Ovary (tissue), 9 donors: ENCODE data around the gene TIMP3. TPM values are rescaled to one million over a fixed set of nuclear protein-coding genes. Genes with fewer than 3 reads are reported as not detected.
"Not testable (repeated sequence)": the region's sequence is repeated elsewhere in the genome, so short reads cannot be mapped to it uniquely, and the experiment has no call there.

Source experiments
- DNase-seq, 5 donors: peaks; one replicate each; pipeline ENCODE4 v3.0.0-alpha.2; 2019 to 2020
- H3K27ac ChIP-seq, 2 donors: fragments of 200-600 bp; one replicate each; pipeline versions ENCODE4 v1.5.1 to v1.8.0; 2019 to 2022
- H3K27me3 ChIP-seq: fragments of 200-600 bp; one replicate; pipeline ENCODE4 v1.8.0; 2022
- H3K36me3 ChIP-seq: fragments of 200-600 bp; sonication (generic); one replicate; pipeline ENCODE4 v1.5.1; 2019
- H3K4me1 ChIP-seq: one replicate; pipeline ENCODE4 v1.8.1; 2013; ENCODE audit warnings: mild to moderate bottlenecking, moderate library complexity; ENCODE audit not compliant: insufficient read depth
- H3K4me3 ChIP-seq: fragments of 200-600 bp; sonication (generic); one replicate; pipeline ENCODE4 v1.5.1; 2017
- H3K9me3 ChIP-seq, 2 donors: fragments of 200-600 bp in 1 of 2; sonication (generic) in 1 of 2; one replicate each; pipeline versions ENCODE4 v1.5.1 to v1.8.1; 2013 to 2019; ENCODE audit warnings: mild to moderate bottlenecking in 1 of 2, moderate library complexity in 1 of 2
- EP300 ChIP-seq: sonication (generic); formaldehyde crosslinking; IDR thresholded peaks from one replicate; pipeline ENCODE4 v1.6.1; 2017; ENCODE audit warnings: antibody characterized with exemption
- POLR2A ChIP-seq: fragments of 450-650 bp; IDR thresholded peaks from one replicate; pipeline ENCODE4 v1.6.1; 2017; ENCODE audit warnings: antibody characterized with exemption, mild to moderate bottlenecking, moderate library complexity
- WGBS, 3 donors: extraction: QIAGEN DNeasy Blood & Tissue Kit in 1 of 3; methylation state at CpG; one replicate each; pipeline versions ENCODE4 v1.1.5 to v1.1.7; 2013 to 2017; 5-methylcytosine and 5-hydroxymethylcytosine counted together
- intact Hi-C, 4 donors: fragments of 100-400 bp; cut with DNase I; formaldehyde crosslinking; loops; one replicate each; pipeline versions ENCODE4 v1.11.0 to v1.15.1; 2022 to 2023
- polyA plus RNA-seq, 2 donors: library from polyadenylated mRNA; stranded (reverse); fragments of 200-250 nt in 1 of 2; fragments of 350-450 nt in 1 of 2; fragmentation: Illumina TruSeq in 1 of 2; extraction: RNeasy Lipid Tissue Mini Kit (QIAGEN cat#74804) in 1 of 2; gene quantifications; one replicate each; pipeline ENCODE4 v1.2.3, GENCODE V29; 2013 to 2014
- total RNA-seq, 7 donors: library from RNA; depleted of rRNA in 2 of 7; stranded (reverse); fragments of >200 nt in 2 of 7; fragmentation: NEBNext Ultra II Directional in 3 of 7; extraction: Animal tissue kit (Norgen Biotek cat#: 25700) in 3 of 7; gene quantifications; one replicate each; pipeline versions ENCODE4 v1.1.0 to v1.2.4, GENCODE V29; 2016 to 2023
- TF ChIP-seq, protein P1 (sequence below), 3 donors: fragments of 450-650 bp in 2 of 3; fragments of 200-600 bp in 1 of 3; IDR thresholded peaks; one replicate each; pipeline versions ENCODE4 v1.5.1 to v1.8.0; 2016 to 2022; ENCODE audit warnings: antibody characterized with exemption in 3 of 3, mild to moderate bottlenecking in 1 of 3
- donor health status: DM: no; HTN: no; CAD: no; lungs with moderate emphysema.
- donor health status: DM: no; HTN: no; CAD: no.
- donor health status: Bipolar disorder and iron deficiency.
- donor health status: DM: yes; HTN: yes; CAD: no.
- donor health status: DM: no; HTN: no; CAD: no.
- donor health status: DM: yes; HTN: yes; CAD: no.

TIMP3 gene
- total and polyA plus RNA-seq, 9 donors, result 48.5 to 565 (median 121) TPM

DNA sequence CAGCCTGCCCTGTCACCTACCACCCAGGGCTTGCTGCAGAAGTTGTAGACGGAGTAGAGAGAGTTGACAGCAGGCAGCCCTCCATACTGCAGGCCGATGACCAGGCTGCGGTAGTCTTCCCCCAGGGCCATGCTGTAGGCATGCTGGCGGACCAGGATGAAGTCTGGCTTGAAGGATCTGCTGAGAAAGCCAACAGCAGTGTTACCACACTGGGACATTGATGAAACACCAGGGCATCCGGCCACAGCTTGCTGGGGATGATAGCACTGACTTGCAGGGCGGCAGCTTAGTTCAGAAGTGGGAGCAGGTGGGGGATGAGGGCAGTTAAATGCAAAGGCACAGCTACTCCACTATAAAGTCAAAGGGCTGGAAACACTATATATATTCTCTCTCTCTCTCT is 67.4 kb downstream of the TIMP3 start:
- DNase-seq, result no peak
- 90 to 95% (median 91%) methylated on average over 6 of the region's 6 CpGs for WGBS, 3 donors

DNA sequence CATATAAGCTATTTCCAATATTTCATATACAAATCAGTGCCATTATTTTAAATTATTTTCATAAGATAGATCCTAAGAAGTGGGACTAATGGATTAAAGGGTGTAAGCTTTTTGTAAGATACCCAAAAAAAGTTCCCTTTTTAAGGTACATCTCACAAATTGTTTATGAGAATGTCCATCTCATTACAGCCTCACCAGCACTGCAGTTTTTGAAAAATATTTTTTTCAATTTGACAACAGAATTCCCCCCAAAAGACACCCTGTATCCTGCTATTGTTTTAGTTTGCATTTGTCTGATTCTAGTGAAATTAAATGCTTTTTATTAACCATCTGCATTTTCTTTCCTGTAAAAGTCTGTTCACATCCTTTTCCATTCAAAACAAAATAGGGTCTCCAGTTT is 69.0 kb downstream of the TIMP3 start:
- intact Hi-C loops, result no loop called here
- TF ChIP-seq POLR2A (no peak), EP300 (no peak)
- TF ChIP-seq, protein P1, sequence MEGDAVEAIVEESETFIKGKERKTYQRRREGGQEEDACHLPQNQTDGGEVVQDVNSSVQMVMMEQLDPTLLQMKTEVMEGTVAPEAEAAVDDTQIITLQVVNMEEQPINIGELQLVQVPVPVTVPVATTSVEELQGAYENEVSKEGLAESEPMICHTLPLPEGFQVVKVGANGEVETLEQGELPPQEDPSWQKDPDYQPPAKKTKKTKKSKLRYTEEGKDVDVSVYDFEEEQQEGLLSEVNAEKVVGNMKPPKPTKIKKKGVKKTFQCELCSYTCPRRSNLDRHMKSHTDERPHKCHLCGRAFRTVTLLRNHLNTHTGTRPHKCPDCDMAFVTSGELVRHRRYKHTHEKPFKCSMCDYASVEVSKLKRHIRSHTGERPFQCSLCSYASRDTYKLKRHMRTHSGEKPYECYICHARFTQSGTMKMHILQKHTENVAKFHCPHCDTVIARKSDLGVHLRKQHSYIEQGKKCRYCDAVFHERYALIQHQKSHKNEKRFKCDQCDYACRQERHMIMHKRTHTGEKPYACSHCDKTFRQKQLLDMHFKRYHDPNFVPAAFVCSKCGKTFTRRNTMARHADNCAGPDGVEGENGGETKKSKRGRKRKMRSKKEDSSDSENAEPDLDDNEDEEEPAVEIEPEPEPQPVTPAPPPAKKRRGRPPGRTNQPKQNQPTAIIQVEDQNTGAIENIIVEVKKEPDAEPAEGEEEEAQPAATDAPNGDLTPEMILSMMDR (IDR thresholded peaks at IDR 0.05), result no peak

More for the DNA sequence above, 67.4 kb downstream of the TIMP3 start:
- no peaks in the 10 kb centered on the region for H3K9me3 ChIP-seq
- TF ChIP-seq, protein P1 (IDR thresholded peaks at IDR 0.05), result no peak
- no peak for TF ChIP-seq EP300
- TF ChIP-seq POLR2A, result no peak
- H3K4me1 ChIP-seq, result no peaks in the 10 kb centered on the region
- no peaks in the 10 kb centered on the region for H3K36me3 ChIP-seq
- no peak overlapping the region for H3K4me3 ChIP-seq
- no peaks in the 10 kb centered on the region for H3K27me3 ChIP-seq
- no peak overlapping the region for H3K27ac ChIP-seq
- intact Hi-C loops, result no loop called here

DNA sequence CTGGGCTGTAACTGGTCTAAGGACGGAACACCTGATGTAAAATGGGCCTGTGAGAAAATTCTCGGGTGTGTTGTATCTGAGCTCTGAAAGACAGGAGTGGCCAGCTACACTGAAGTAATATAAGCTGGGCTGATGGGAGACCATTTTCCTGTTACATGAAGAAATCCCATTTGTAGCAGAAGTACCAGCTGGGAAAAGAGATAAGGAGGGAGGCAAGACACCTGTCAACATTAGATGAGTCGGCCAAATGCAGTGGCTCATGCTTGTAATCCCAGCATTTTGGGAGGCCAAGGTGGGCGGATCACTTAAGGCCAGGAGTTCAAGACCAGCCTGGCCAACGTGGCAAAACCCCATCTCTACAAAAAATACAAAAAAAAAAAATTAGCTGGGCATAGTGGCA is 72.1 kb downstream of the TIMP3 start:
- DNase-seq, H3K4me3 ChIP-seq, H3K9me3 ChIP-seq, H3K27me3 ChIP-seq, H3K36me3 ChIP-seq, H3K27ac ChIP-seq, H3K4me1 ChIP-seq, intact Hi-C loops: not testable (repeated sequence)
- WGBS, 3 donors, result 66 to 78% (median 74%) methylated on average over 5 of the region's 5 CpGs

More for the DNA sequence above, 69.0 kb downstream of the TIMP3 start:
- no peak for DNase-seq
- Histone ChIP-seq H3K27me3 (no peaks in the 10 kb centered on the region), H3K4me3 (no peak overlapping the region), H3K4me1 (no peaks in the 10 kb centered on the region), H3K27ac (no peak overlapping the region), H3K9me3 (no peaks in the 10 kb centered on the region), H3K36me3 (no peaks in the 10 kb centered on the region)

DNA sequence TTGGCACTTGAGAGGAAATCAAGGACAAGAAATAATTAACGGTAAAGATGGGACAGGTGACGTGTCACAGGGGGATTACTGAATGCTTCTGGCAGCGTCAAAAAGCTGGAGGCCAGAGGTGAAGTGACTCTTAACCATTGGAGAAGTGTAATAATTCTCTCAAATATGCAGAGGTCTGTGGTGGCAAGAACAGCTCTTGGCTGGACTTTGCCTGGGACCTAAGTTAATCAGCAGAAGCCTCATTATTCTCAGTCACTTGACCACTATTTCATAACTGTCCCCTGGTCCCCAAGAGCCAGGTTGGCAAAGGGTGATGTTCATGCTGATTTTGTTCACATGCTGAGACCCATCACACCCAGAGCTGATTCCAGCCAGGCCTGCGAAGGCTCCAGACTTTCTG is 72.9 kb downstream of the TIMP3 start:
- no peak overlapping the region for H3K27ac ChIP-seq
- intact Hi-C loops, result no loop called here
- H3K36me3 ChIP-seq, result no peaks in the 10 kb centered on the region
- H3K9me3 ChIP-seq, result no peaks in the 10 kb centered on the region
- DNase-seq, result no peak
- no peaks in the 10 kb centered on the region for H3K4me1 ChIP-seq
- TF ChIP-seq EP300, result no peak
- TF ChIP-seq, protein P1 (IDR thresholded peaks at IDR 0.05), result no peak
- WGBS, 3 donors, result 91 to 96% (median 92%) methylated on average over 4 of the region's 4 CpGs
- H3K27me3 ChIP-seq, result no peaks in the 10 kb centered on the region
- H3K4me3 ChIP-seq, result no peak overlapping the region

DNA sequence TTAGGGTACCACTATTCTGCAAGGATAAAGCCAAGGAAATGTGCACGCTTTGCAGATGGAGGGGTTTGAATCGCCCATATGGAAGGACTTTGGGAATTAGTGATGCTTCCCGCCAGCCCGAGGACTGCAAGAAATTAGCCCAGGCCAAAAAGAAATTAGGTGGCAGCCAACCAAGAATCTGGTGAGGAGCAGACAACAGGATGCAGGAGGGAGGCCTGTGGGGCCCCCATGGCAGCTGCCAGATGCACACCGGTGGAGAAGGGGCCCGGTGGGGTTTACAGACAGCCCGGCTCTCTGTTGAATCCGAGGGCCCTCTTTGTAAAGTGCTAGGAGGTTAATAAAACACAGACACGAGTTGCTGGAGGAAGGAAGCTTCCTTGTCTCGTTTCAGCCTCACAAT is 73.5 kb downstream of the TIMP3 start:
- TF ChIP-seq EP300 (no peak), POLR2A (no peak)
- TF ChIP-seq, protein P1 (IDR thresholded peaks at IDR 0.05), result no peak
- Histone ChIP-seq H3K36me3 (no peaks in the 10 kb centered on the region), H3K4me1 (no peaks in the 10 kb centered on the region), H3K27ac (no peak overlapping the region), H3K4me3 (no peak overlapping the region), H3K9me3 (no peaks in the 10 kb centered on the region), H3K27me3 (no peaks in the 10 kb centered on the region)
- intact Hi-C loops, result no loop called here
- 67 to 74% (median 72%) methylated on average over 10 of the region's 10 CpGs for WGBS, 3 donors
- DNase-seq, result no peak
